ENCODE measurements around the gene ANKFN1.

Gene ANKFN1, protein sequence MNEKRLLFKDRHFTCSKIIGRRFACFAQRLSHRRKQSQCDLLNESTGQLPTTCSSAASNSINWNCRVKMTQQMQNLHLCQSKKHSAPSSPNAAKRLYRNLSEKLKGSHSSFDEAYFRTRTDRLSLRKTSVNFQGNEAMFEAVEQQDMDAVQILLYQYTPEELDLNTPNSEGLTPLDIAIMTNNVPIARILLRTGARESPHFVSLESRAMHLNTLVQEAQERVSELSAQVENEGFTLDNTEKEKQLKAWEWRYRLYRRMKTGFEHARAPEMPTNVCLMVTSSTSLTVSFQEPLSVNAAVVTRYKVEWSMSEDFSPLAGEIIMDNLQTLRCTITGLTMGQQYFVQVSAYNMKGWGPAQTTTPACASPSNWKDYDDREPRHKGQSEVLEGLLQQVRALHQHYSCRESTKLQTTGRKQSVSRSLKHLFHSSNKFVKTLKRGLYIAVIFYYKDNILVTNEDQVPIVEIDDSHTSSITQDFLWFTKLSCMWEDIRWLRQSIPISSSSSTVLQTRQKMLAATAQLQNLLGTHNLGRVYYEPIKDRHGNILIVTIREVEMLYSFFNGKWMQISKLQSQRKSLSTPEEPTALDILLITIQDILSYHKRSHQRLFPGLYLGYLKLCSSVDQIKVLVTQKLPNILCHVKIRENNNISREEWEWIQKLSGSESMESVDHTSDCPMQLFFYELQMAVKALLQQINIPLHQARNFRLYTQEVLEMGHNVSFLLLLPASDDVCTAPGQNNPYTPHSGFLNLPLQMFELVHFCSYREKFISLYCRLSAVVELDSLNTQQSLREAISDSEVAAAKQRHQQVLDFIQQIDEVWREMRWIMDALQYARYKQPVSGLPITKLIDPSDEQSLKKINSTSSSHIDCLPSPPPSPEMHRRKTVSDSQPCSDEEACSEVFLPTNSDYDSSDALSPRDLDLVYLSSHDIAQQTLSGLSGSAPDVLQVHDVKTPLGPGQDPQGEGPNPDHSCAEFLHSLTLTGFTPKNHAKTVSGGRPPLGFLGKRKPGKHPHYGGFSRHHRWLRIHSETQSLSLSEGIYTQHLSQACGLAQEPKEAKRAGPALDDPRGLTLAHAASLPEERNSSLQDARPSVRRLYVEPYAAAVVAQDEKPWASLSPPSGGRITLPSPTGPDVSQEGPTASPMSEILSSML

DNA sequence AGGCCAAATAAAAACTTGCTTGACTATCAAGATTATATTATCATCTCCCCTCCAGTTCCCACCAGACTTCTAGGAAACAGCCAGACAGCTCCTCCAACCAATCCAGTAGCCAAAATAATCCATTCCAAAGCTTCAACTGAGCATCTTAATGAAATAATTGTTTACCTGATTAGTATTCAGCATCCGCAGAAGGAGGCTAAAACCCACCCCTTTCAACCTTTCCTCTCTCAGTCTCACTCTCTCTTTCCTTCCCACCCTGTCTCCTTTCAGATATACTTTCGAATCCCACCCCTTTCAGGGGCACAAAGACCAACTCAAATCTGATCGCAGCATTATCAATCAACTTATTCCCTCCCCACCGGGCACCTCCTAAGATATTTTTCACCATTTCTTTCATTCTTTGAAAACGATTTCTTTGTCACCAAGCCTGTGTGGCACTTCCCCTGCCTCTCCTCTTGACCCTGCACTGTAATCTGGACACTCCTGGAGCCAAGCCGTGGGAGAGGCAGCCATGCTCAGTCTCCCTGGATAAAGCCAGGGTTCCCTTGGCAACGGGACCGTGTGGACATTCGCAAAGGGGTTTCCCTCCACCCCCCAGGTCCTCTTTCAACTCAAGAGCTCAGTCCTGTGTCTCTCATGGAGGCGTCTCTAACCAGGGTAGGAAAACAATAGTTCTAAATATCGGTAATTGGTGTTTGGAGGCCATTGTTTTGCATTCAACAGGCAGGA lies at the start of gene ANKFN1:
ANKFN1 (plus strand) TSS at position 602 of the 729 bp plus-strand sequence. CDS start 59,193 bp downstream, outside the sequence.
- H3K4me3 ChIP-seq (replicated peaks; ENCODE audit: low read depth, low read length), result no peak within 1 kb of the TSS
- TF ChIP-seq, protein P1, sequence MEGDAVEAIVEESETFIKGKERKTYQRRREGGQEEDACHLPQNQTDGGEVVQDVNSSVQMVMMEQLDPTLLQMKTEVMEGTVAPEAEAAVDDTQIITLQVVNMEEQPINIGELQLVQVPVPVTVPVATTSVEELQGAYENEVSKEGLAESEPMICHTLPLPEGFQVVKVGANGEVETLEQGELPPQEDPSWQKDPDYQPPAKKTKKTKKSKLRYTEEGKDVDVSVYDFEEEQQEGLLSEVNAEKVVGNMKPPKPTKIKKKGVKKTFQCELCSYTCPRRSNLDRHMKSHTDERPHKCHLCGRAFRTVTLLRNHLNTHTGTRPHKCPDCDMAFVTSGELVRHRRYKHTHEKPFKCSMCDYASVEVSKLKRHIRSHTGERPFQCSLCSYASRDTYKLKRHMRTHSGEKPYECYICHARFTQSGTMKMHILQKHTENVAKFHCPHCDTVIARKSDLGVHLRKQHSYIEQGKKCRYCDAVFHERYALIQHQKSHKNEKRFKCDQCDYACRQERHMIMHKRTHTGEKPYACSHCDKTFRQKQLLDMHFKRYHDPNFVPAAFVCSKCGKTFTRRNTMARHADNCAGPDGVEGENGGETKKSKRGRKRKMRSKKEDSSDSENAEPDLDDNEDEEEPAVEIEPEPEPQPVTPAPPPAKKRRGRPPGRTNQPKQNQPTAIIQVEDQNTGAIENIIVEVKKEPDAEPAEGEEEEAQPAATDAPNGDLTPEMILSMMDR (IDR thresholded peaks at IDR 0.05; ENCODE audit: low read length, missing control alignments), result no peak
- DNase-seq (ENCODE audit: low read depth), result no peak

DNA sequence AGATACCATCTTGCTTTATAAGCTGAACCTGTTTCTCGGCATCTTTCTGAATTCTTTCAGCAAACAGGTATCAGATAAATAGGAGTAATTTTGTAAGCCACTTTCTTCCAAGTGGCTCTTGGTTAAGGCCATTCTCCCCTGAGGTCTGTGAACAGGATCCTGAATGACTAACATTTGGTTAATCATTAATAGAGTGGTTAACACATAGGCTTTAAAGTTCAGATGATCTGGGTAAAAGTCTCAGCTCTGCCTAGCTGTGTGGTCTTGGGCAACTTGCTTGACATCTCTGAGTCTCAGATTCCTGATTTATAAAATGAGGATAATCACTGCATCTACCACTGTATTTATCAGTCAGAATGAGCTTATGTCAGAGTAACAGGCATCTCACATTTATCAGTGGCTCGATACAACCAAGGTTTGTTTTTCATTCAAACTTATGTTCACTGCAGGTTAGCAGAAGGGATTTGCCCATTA lies 44.4 kb upstream of the ANKFN1 start:
- H3K4me3 ChIP-seq (replicated peaks; ENCODE audit: low read depth, low read length), result no peak overlapping the region
- DNase-seq (ENCODE audit: low read depth), result no peak
- TF ChIP-seq, protein P1 (IDR thresholded peaks at IDR 0.05; ENCODE audit: low read length, missing control alignments), result no peak

DNA sequence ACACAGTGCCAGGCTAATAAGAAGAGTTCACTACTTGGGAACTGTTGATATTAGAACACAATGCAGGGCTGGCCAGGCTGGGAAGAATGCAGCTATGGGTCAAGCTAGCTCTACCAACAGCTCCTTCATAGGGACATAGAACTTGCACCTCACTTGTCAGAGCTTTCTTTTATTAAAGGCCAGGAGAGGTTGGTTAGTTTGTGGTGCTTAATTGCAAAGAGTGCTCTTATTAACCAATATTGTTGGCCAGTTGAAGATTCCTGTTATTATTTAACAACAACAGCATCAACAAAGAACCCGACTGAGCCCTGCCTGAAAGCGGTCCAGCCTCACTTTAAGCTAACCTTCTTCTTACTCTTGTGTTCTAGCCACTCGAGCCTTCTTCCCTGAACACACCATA lies 43.4 kb upstream of the ANKFN1 start:
- H3K4me3 ChIP-seq (replicated peaks; ENCODE audit: low read depth, low read length), result no peak overlapping the region
- TF ChIP-seq, protein P1 (IDR thresholded peaks at IDR 0.05; ENCODE audit: low read length, missing control alignments), result no peak
- no peak for DNase-seq (ENCODE audit: low read depth)

DNA sequence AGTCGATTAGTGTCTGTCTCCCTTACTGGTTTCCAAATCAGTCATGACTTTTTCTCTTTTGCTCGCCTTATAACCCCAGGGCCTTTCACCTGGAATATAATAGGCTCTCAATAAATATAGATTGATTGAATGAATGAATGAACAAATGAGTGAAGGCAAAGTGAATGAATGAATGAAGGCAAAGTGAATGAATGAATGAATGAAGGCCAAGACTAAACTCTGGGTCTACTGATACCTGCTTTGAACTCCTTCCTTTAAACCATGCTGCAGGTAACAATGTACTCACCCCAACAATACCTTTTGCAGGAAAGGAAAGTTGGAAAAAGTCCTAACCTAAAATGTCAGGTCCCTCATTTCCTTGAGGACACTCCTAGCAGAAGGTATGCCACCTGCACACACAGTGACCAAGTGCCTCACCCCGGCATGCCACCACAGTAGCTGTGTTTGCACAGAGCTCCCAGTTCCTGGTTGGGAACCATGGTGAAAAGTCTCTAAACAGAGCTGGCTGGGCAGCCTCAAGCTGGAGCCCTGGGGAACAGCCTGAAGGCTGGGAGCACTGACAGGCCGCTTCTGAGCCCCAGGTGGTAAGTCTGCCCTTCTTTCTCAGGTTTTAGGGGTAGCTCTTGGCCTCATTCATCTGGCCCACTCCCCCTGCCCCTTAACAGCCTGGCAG lies 42.7 kb upstream of the ANKFN1 start:
- DNase-seq (ENCODE audit: low read depth), result no peak
- TF ChIP-seq, protein P1 (IDR thresholded peaks at IDR 0.05; ENCODE audit: low read length, missing control alignments), result no peak
- no peak overlapping the region for H3K4me3 ChIP-seq (replicated peaks; ENCODE audit: low read depth, low read length)

DNA sequence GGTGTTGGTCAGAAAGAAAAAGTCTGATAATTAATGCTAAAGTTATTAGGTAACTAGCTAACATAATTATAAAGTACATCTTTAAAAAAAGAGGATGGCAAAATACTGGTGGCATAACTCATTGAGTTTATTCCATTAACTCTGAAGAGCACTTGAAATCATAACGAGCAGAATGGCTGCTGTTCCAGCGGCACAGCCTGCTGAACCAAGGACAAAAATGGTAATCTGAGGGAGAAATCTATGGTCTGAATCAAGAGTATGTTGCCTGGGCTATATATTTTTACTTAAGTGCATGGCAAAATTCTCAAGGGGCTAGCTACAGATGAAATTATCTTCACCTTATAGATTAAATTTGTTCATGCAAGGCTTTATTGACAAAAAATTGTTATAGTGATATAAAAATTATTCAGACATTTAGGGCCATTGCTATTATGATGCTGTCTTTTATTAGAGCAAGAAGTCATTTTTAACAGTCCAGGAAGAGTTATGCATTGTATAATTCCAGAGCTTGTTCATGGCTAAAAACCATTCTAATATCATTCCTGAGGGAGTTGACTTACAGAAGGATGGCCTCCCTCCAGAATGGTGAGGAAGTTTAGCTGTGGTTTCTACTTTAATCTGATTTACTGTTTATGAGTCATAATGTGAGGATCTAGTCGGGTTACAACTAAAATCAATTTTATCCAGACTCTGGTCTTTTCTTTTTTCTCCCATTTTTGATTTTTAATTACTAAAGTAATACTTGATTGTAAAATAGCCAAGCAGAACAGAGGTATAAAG lies 41.4 kb upstream of the ANKFN1 start:
- DNase-seq (ENCODE audit: low read depth), result peak; percentile 1
- TF ChIP-seq, protein P1 (IDR thresholded peaks at IDR 0.05; ENCODE audit: low read length, missing control alignments), result no peak
- H3K4me3 ChIP-seq (replicated peaks; ENCODE audit: low read depth, low read length), result no peak overlapping the region

Data from fibroblast of pulmonary artery (primary cell).